HCT116 (cell line): ENCODE measurements around the gene TARS1. TPM values are rescaled to one million over a fixed set of nuclear protein-coding genes. Genes with fewer than 3 reads are reported as not detected.

Experiments used
- ATAC-seq: fragments of 200-7000 bp; cut with Tn5 transposase; 2 replicates; pipeline ENCODE4 v1.9.1; 2020; ENCODE audit warnings: mild to moderate bottlenecking, moderate library complexity
- BruUV-seq: library from RNA; stranded (reverse); fragments of 400-500 nt; replicated peaks from 2 replicates; lab custom pipeline; 2021; lab: Mats Ljungman, UMichigan
- CTCF ChIA-PET: fragments of 300-600 bp; sonication (Branson Sonifier 250); formaldehyde crosslinking; loops from one replicate; lab custom pipeline; 2021; ENCODE audit warnings: antibody characterized with exemption; lab: Charles Lee
- POLR2A ChIA-PET: fragments of 300-600, 350-600 bp; sonication (Branson Sonifier 250); formaldehyde crosslinking; loops from one replicate; lab custom pipeline; 2021; ENCODE audit warnings: antibody characterized with exemption; lab: Charles Lee
- RAD21 ChIA-PET, 2 experiments: fragments of 300-600 bp; sonication (Branson Sonifier 250); formaldehyde crosslinking; loops; one replicate each; lab custom pipeline; 2023; ENCODE audit warnings: low total read pairs in 2 of 2; ENCODE audit not compliant: uncharacterized antibody in 2 of 2, unreplicated experiment in 2 of 2, low non-redundant PET in 1 of 2; lab: Charles Lee
- DNase-seq: peaks from one replicate; pipeline ENCODE4 v3.0.0-alpha.2; 2010; ENCODE audit warnings: low read depth, low spot score
- H2AFZ ChIP-seq: fragments of 200-600 bp; shearing (Covaris generic), sonication (generic); 2 replicates; pipeline ENCODE4 v1.6.1; 2017; ENCODE audit warnings: low read depth, mixed run types, mixed read lengths, antibody characterized with exemption, low read length; ENCODE audit not compliant: poor library complexity, severe bottlenecking
- H3K27ac ChIP-seq: 2 replicates; pipeline ENCODE4 v1.5.1; 2012; ENCODE audit warnings: low read depth, low read length
- H3K27me3 ChIP-seq: fragments of 200-600 bp; sonication (generic); 2 replicates; pipeline ENCODE4 v1.6.1; 2016; ENCODE audit warnings: mixed run types, low read length, mixed read lengths; ENCODE audit not compliant: insufficient read depth
- H3K36me3 ChIP-seq, 2 experiments: fragments of 200-500 bp in 1 of 2; fragments of 200-600 bp in 1 of 2; sonication (Bioruptor generic) in 1 of 2; sonication (generic) in 1 of 2; 2 replicates each; pipeline versions ENCODE4 v1.5.1 to v1.6.1; 2014 to 2016; ENCODE audit warnings: low read length in 2 of 2, inconsistent platforms in 1 of 2, mixed read lengths in 1 of 2, mixed run types in 1 of 2; ENCODE audit not compliant: insufficient read depth in 2 of 2, control insufficient read depth in 1 of 2
- H3K4me1 ChIP-seq, 2 experiments: fragments of 200-600 bp in 1 of 2; sonication (generic) in 1 of 2; 2 replicates each; pipeline versions ENCODE4 v1.5.1 to v1.6.1; 2012 to 2017; ENCODE audit warnings: low read length in 2 of 2, inconsistent platforms in 1 of 2, mild to moderate bottlenecking in 1 of 2, mixed read lengths in 1 of 2, mixed run types in 1 of 2, moderate library complexity in 1 of 2; ENCODE audit not compliant: insufficient read depth in 2 of 2, control insufficient read depth in 1 of 2
- H3K4me2 ChIP-seq: fragments of 200-600 bp; sonication (generic); 2 replicates; pipeline ENCODE4 v1.6.1; 2017; ENCODE audit warnings: mixed run types, low read length, mixed read lengths
- H3K4me3 ChIP-seq, 2 experiments: fragments of 200-600 bp in 1 of 2; sonication (generic) in 1 of 2; replicated peaks in 1 of 2; 2 replicates each; pipeline ENCODE4 v1.5.1; 2011 to 2016; ENCODE audit warnings: low read length in 2 of 2, control low read depth in 1 of 2, low read depth in 1 of 2, mild to moderate bottlenecking in 1 of 2, mixed read lengths in 1 of 2, mixed run types in 1 of 2
- H3K79me2 ChIP-seq: fragments of 200-600 bp; sonication (generic); 2 replicates; pipeline ENCODE4 v1.6.1; 2017; ENCODE audit warnings: mild to moderate bottlenecking, mixed run types, low read length, moderate library complexity, mixed read lengths; ENCODE audit not compliant: insufficient read depth
- H3K9ac ChIP-seq: fragments of 200-600 bp; sonication (generic); 2 replicates; pipeline ENCODE4 v1.6.1; 2016; ENCODE audit warnings: low read length, mixed read lengths
- H3K9me2 ChIP-seq: fragments of 200-600 bp; sonication (generic), shearing (Covaris generic); 2 replicates; pipeline ENCODE4 v1.6.1; 2017; ENCODE audit warnings: mixed run types, mild to moderate bottlenecking, moderate library complexity; ENCODE audit not compliant: insufficient read depth
- H3K9me3 ChIP-seq, 2 experiments: fragments of 200-500 bp in 1 of 2; fragments of 200-600 bp in 1 of 2; sonication (Bioruptor generic) in 1 of 2; sonication (generic) in 1 of 2; 2 replicates each; pipeline ENCODE4 v1.6.1; 2014 to 2017; ENCODE audit warnings: low read length in 2 of 2, mixed read lengths in 2 of 2, inconsistent platforms in 1 of 2, low read depth in 1 of 2, mild to moderate bottlenecking in 1 of 2, mixed run types in 1 of 2, moderate library complexity in 1 of 2; ENCODE audit not compliant: control insufficient read depth in 1 of 2, insufficient read depth in 1 of 2
- H4K20me1 ChIP-seq: fragments of 200-600 bp; sonication (generic), shearing (Covaris generic); 2 replicates; pipeline ENCODE4 v1.6.1; 2017; ENCODE audit warnings: mixed run types, mild to moderate bottlenecking, moderate library complexity; ENCODE audit not compliant: insufficient read depth
- ATF3 ChIP-seq: IDR thresholded peaks from 2 replicates; pipeline ENCODE4 v1.6.1; 2012
- CBX3 ChIP-seq: IDR thresholded peaks from 2 replicates; pipeline ENCODE4 v1.6.1; 2012; ENCODE audit warnings: low read depth
- CEBPB ChIP-seq: IDR thresholded peaks from 2 replicates; pipeline ENCODE4 v1.6.1; 2012; ENCODE audit warnings: low read depth
- CTCF ChIP-seq, 3 experiments: fragments of 200-600 bp in 1 of 3; sonication (generic) in 1 of 3; IDR thresholded peaks in 2 of 3; conservative IDR thresholded peaks in 1 of 3; 2 replicates each; pipeline ENCODE4 v1.5.1; 2012 to 2017; ENCODE audit warnings: low read depth in 2 of 3, low read length in 2 of 3, antibody characterized with exemption in 1 of 3, borderline replicate concordance in 1 of 3, control low read depth in 1 of 3, mild to moderate bottlenecking in 1 of 3, mixed read lengths in 1 of 3, mixed run types in 1 of 3, moderate library complexity in 1 of 3; ENCODE audit not compliant: insufficient read depth in 1 of 3
- EGR1 ChIP-seq: IDR thresholded peaks from 2 replicates; pipeline ENCODE4 v1.6.1; 2012; ENCODE audit warnings: low read depth
- ELF1 ChIP-seq: IDR thresholded peaks from 2 replicates; pipeline ENCODE4 v1.6.1; 2012; ENCODE audit warnings: low read depth, borderline replicate concordance
- EZH2 ChIP-seq: fragments of 200-600 bp; sonication (generic); IDR thresholded peaks from 2 replicates; pipeline ENCODE4 v1.6.1; 2017; ENCODE audit warnings: antibody characterized with exemption, mixed run types
- EZH2phosphoT487 ChIP-seq: fragments of 200-600 bp; IDR thresholded peaks from 2 replicates; pipeline ENCODE4 v1.6.1; 2018; ENCODE audit warnings: antibody characterized with exemption, borderline replicate concordance
- FOSL1 ChIP-seq: IDR thresholded peaks from 2 replicates; pipeline ENCODE4 v1.6.1; 2012; ENCODE audit warnings: low read depth
- JUND ChIP-seq: IDR thresholded peaks from 2 replicates; pipeline ENCODE4 v1.6.1; 2012
- MAX ChIP-seq: IDR thresholded peaks from 2 replicates; pipeline ENCODE4 v1.6.1; 2012
- POLR2A ChIP-seq: IDR thresholded peaks from 2 replicates; pipeline ENCODE4 v1.7.0; 2011; ENCODE audit warnings: borderline replicate concordance; ENCODE audit not compliant: insufficient read depth, insufficient read length; ENCODE audit errors: extremely low read depth
- POLR2AphosphoS5 ChIP-seq: IDR thresholded peaks from 2 replicates; pipeline ENCODE4 v1.6.1; 2011; ENCODE audit warnings: mild to moderate bottlenecking, low read depth, low read length, moderate library complexity
- REST ChIP-seq: IDR thresholded peaks from 2 replicates; pipeline ENCODE4 v1.6.1; 2012; ENCODE audit warnings: low read depth
- SIN3A ChIP-seq: IDR thresholded peaks from 2 replicates; pipeline ENCODE4 v1.6.1; 2012; ENCODE audit warnings: low read depth
- SP1 ChIP-seq: IDR thresholded peaks from 2 replicates; pipeline ENCODE4 v1.6.1; 2012; ENCODE audit warnings: low read depth
- TCF7L2 ChIP-seq: IDR thresholded peaks from 2 replicates; pipeline ENCODE4 v1.7.0; 2011; ENCODE audit warnings: borderline replicate concordance, inconsistent platforms; ENCODE audit not compliant: insufficient read depth, insufficient read length; ENCODE audit errors: extremely low read depth
- YY1 ChIP-seq: IDR thresholded peaks from 2 replicates; pipeline ENCODE4 v1.6.1; 2011; ENCODE audit warnings: low read length, low read depth, moderate library complexity, mild to moderate bottlenecking; ENCODE audit not compliant: insufficient replicate concordance; ENCODE audit errors: extremely low read depth
- ZBTB33 ChIP-seq: IDR thresholded peaks from 2 replicates; pipeline ENCODE4 v1.6.1; 2011; ENCODE audit warnings: mild to moderate bottlenecking, low read length, moderate library complexity; ENCODE audit not compliant: insufficient replicate concordance; ENCODE audit errors: extremely low read depth
- ZFX ChIP-seq: fragments of 450-650 bp; IDR thresholded peaks from 2 replicates; pipeline ENCODE4 v1.6.1; 2017
- intact Hi-C: fragments of 100-400 bp; cut with micrococcal nuclease; formaldehyde crosslinking; loops from 2 replicates; pipeline ENCODE4 v1.10.0; 2022
- total RNA-seq: library from RNA; stranded (reverse); gene quantifications from one replicate; pipeline ENCODE4 v1.2.1, GENCODE V29; 2021; ENCODE audit not compliant: unreplicated experiment

TARS1 gene
- total RNA-seq, 1 experiment from 2014 or later, result 291 TPM

- Histone ChIP-seq H3K9ac (no peak overlapping the region), H3K4me3 (no peak overlapping the region), H3K9me2 (no peaks in the 10 kb centered on the region), H3K4me2 (no peak overlapping the region), H3K27ac (no peak overlapping the region), H4K20me1 (no peaks in the 10 kb centered on the region), H3K36me3 (no peaks in the 10 kb centered on the region), H3K27me3 (no peaks in the 10 kb centered on the region), H3K79me2 (no peaks in the 10 kb centered on the region), H3K9me3 (no peaks in the 10 kb centered on the region), H3K4me1 (no peaks in the 10 kb centered on the region), H2AFZ (no peak overlapping the region)
- ATAC-seq (no peak), DNase-seq (no peak)
- BruUV-seq, result no TSS peak
- ChIA-PET RAD21 (no interaction called here), CTCF (interaction anchor here (1.1 kb wide), 1 partner anchor 933 kb away, joined by 5 read pairs; no protein-coding TSS in a partner anchor), POLR2A (no interaction called here)
- TF ChIP-seq SIN3A, result no peak
- TF ChIP-seq ATF3, result no peak
- TF ChIP-seq JUND, result no peak
- no peak for TF ChIP-seq FOSL1
- TF ChIP-seq EGR1, result no peak
- no peak for TF ChIP-seq REST
- no peak for TF ChIP-seq ZFX
- TF ChIP-seq ELF1, result no peak
- TF ChIP-seq SP1, result no peak
- TF ChIP-seq TCF7L2, result no peak
- no peak for TF ChIP-seq CTCF (IDR thresholded peaks at IDR 0.05 in 2 of 3, conservative IDR thresholded peaks at IDR 0.05 in 1 of 3; ENCODE audit: borderline replicate concordance in 1 of 3, insufficient read depth in 1 of 3, low read depth in 2 of 3, low read length in 2 of 3)
- no peak for TF ChIP-seq ZBTB33
- TF ChIP-seq CBX3, result no peak
- no peak for TF ChIP-seq POLR2A
- no peak for TF ChIP-seq MAX
- TF ChIP-seq YY1, result no peak
- TF ChIP-seq EZH2phosphoT487, result no peak
- no peak for TF ChIP-seq POLR2AphosphoS5
- no peak for TF ChIP-seq CEBPB
- TF ChIP-seq EZH2, result no peak
- intact Hi-C loops, result loop anchor here (2.0 to 10.0 kb wide), 4 partner anchors 240 to 937 kb away; no protein-coding TSS in a partner anchor
Measured at GRCh38 chr5:33422191-33422590, 18.6 kb upstream of the TARS1 start.
